Measurements from ENCODE around the gene CLEC4D.

Gene CLEC4D

DNA sequence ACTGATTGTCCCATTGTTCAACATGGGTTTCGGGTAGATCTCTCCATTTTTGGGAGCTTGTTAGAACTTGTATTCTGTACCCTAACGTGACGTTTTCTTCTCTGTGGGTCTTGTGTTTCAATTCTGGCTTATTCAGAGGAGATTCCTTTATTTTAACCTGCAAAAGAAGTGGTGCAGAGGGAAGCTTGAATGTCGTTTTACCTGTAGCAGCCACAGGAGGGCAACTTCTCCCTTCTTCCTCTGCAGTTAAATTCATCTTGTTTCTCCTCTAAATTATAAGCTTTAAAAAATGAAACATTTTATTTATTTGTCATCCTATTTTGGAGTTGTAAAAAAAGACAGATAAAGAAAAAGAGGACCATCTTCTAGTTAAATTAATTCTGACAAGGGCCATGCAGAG lies 13.7 kb upstream of the CLEC4D start:
- Histone ChIP-seq H4K20me1 (no peaks in the 10 kb centered on the region), H3K36me3 (no peaks in the 10 kb centered on the region), H3K27ac (no peak overlapping the region), H3K9me3 (peaks cover 7% of the 10 kb centered on the region; the same call in 1 of the 2 replicates), H3K9ac (no peak overlapping the region), H3K4me2 (no peak overlapping the region), H3K4me1 (peaks cover 27% of the 10 kb centered on the region), H3K27me3 (no peaks in the 10 kb centered on the region), H3K4me3 (no peak overlapping the region)
- TF ChIP-seq Cebpa-rat (IDR thresholded peaks at IDR 0.05) = no peak

DNA sequence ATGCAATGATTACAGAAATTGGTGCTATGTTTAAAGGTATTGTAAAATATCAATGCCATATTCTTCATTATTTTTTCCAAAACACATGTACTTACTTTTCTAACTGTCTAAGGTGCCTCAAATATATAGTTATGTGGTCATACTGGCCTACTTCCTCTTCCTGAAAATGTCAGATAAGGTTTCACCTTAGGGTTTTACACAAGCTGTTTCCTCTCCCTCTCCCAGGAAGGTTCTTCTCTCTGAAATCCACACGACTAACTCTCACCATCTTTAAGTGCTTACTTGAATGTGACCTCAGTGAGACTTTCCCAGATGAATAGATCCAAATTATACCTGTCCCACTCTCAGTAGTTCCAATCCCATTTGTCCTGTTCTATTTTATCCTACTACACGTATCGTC lies 11.6 kb upstream of the CLEC4D start:
- H3K4me1 ChIP-seq = peaks cover 14% of the 10 kb centered on the region
- H3K9ac ChIP-seq = no peak overlapping the region
- no peaks in the 10 kb centered on the region for H4K20me1 ChIP-seq
- no peak for TF ChIP-seq Cebpa-rat (IDR thresholded peaks at IDR 0.05)
- no peaks in the 10 kb centered on the region for H3K36me3 ChIP-seq
- no peak overlapping the region for H3K27ac ChIP-seq
- no peak overlapping the region for H3K4me3 ChIP-seq
- peak overlapping the region; percentile 38 for H3K4me2 ChIP-seq
- H3K9me3 ChIP-seq = no peaks in the 10 kb centered on the region
- no peaks in the 10 kb centered on the region for H3K27me3 ChIP-seq

DNA sequence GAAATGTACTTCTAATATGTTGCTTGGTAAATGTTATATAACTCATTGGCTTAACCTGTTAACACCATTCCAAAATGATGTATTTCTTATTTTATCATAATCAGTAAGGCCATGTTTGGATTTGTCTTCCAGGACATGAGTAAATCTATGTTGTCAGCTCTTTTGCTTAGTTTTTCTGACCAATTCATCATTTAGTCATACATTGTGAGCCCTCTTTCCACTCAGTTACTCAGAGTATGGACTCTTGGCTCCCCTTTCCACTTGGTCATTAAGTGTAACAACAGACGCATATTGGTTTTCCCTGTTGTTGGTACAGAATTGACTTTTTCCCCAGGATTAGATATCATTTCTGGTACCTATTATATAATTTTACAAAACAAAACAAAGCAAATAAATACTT lies 9.0 kb upstream of the CLEC4D start:
- Histone ChIP-seq H4K20me1 (no peaks in the 10 kb centered on the region), H3K27me3 (no peaks in the 10 kb centered on the region), H3K9ac (no peak overlapping the region), H3K4me2 (no peak overlapping the region), H3K36me3 (no peaks in the 10 kb centered on the region), H3K4me3 (no peak overlapping the region), H3K4me1 (peaks cover 28% of the 10 kb centered on the region), H3K9me3 (no peaks in the 10 kb centered on the region), H3K27ac (no peak overlapping the region)
- TF ChIP-seq Cebpa-rat (IDR thresholded peaks at IDR 0.05) = no peak

DNA sequence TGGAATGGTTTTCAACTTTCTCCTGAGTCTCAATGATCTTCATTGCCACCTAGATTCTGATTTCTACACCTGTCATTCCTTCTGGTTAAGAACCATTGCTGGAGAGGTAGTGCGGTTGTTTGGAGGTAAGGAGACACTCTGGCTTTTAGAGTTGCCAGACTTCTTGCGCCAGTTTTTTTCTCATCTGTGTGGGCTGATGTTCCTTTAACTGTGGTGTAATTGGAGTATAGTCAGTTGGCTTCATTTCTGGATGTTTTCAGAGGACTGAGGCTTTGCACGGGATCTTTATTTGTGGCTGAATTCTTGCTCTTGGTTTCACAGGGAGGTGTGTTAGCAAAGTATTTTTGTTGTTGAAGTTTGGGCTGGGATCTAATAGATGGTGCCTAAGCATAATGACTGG lies 5.7 kb upstream of the CLEC4D start:
- no peaks in the 10 kb centered on the region for H3K9me3 ChIP-seq
- H3K36me3 ChIP-seq = no peaks in the 10 kb centered on the region
- no peak overlapping the region for H3K27ac ChIP-seq
- H3K4me3 ChIP-seq = no peak overlapping the region
- no peak for TF ChIP-seq Cebpa-rat (IDR thresholded peaks at IDR 0.05)
- no peak overlapping the region for H3K9ac ChIP-seq
- H3K4me2 ChIP-seq = no peak overlapping the region
- H3K27me3 ChIP-seq = no peaks in the 10 kb centered on the region
- peaks cover 31% of the 10 kb centered on the region for H3K4me1 ChIP-seq
- no peaks in the 10 kb centered on the region for H4K20me1 ChIP-seq

GRCh38 chr12:8508223-8508622 lies 5.1 kb upstream of the CLEC4D start:
- TF ChIP-seq Cebpa-rat (IDR thresholded peaks at IDR 0.05) = no peak
- no peaks in the 10 kb centered on the region for H3K36me3 ChIP-seq
- peaks cover 31% of the 10 kb centered on the region for H3K4me1 ChIP-seq
- H4K20me1 ChIP-seq = no peaks in the 10 kb centered on the region
- no peak overlapping the region for H3K4me3 ChIP-seq
- peak overlapping the region; percentile 86 for H3K4me2 ChIP-seq
- no peaks in the 10 kb centered on the region for H3K27me3 ChIP-seq
- H3K9ac ChIP-seq = peak overlapping the region; percentile 53; the same call in 1 of the 2 replicates
- peak overlapping the region; percentile 71 for H3K27ac ChIP-seq
- no peaks in the 10 kb centered on the region for H3K9me3 ChIP-seq

- Histone ChIP-seq H4K20me1 (no peaks in the 10 kb centered on the region), H3K27ac (peak overlapping the region; percentile 71), H3K4me2 (peak overlapping the region; percentile 86), H3K9me3 (no peaks in the 10 kb centered on the region), H3K4me3 (no peak overlapping the region), H3K36me3 (no peaks in the 10 kb centered on the region), H3K27me3 (no peaks in the 10 kb centered on the region), H3K4me1 (peaks cover 31% of the 10 kb centered on the region), H3K9ac (peak overlapping the region; percentile 53; the same call in 1 of the 2 replicates)
- TF ChIP-seq Cebpa-rat (IDR thresholded peaks at IDR 0.05) = no peak
These were observed 4.1 kb upstream of the CLEC4D start for GRCh38 chr12:8508910-8509841.

- Histone ChIP-seq H3K27me3 (no peaks in the 10 kb centered on the region), H3K36me3 (no peaks in the 10 kb centered on the region), H3K4me3 (no peak overlapping the region), H3K4me1 (peaks cover 7% of the 10 kb centered on the region; the same call in 1 of the 2 replicates), H3K9me3 (peaks cover 3% of the 10 kb centered on the region; the same call in 1 of the 2 replicates), H3K27ac (no peak overlapping the region), H3K9ac (no peak overlapping the region), H4K20me1 (no peaks in the 10 kb centered on the region), H3K4me2 (no peak overlapping the region)
- no peak for TF ChIP-seq Cebpa-rat (IDR thresholded peaks at IDR 0.05)
These were observed 4.7 kb downstream of the CLEC4D start for GRCh38 chr12:8517971-8518370.

GRCh38 chr12:8519171-8519570 lies 5.9 kb downstream of the CLEC4D start:
- Histone ChIP-seq H3K4me1 (peaks cover 7% of the 10 kb centered on the region; the same call in 1 of the 2 replicates), H3K9ac (no peak overlapping the region), H3K4me3 (no peak overlapping the region), H3K36me3 (no peaks in the 10 kb centered on the region), H3K27me3 (no peaks in the 10 kb centered on the region), H3K9me3 (peaks cover 9% of the 10 kb centered on the region; the same call in 1 of the 2 replicates), H3K4me2 (no peak overlapping the region), H3K27ac (no peak overlapping the region), H4K20me1 (no peaks in the 10 kb centered on the region)
- TF ChIP-seq Cebpa-rat (IDR thresholded peaks at IDR 0.05) = no peak

DNA sequence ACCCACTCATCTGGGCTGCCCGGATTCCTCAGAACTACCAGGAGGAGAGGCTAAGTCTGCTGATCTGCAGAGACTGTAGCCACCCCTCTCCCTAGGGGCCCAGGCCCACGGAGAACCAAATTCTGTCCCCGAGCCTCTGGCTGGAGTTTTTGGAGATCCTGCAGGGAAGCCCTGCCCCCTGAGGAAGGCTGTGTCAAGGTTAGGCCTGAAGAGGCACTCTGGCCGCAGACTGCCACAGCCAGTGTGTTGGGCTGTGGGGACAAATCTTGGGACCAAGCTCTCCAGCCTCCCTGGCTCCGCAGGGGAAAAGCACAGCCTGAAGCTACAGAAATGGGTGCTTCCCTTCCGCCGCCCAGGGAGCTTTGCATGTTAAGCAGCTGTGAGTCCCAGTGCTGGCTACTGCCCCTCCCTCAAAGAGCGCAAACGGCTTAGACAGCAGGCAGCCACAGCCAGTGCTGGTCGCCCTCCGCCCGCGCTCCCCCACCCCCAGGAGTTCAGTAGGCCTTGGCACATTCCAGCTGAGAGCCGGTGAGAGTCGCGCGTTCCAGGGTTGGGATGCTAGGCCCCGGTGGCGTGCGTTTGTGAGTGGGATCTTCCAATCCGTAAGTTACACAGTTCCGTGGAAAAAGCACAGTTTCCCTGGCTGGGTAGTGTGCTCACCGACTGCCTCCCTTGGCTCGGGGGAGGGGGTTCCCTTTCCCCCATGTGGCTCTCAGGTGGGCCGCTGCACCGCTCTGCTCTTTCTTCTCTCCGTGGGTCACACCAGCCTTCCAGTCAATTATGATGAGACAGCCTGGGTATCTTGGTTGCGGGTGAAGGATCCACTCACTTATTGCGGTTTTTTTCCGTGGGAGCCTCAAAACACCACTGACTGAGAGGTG lies 14.2 kb downstream of the CLEC4D start:
- Histone ChIP-seq H3K9ac (no peak overlapping the region), H3K27ac (no peak overlapping the region), H3K36me3 (no peaks in the 10 kb centered on the region), H3K4me2 (no peak overlapping the region), H3K27me3 (no peaks in the 10 kb centered on the region), H4K20me1 (no peaks in the 10 kb centered on the region), H3K4me3 (no peak overlapping the region), H3K9me3 (peaks cover 14% of the 10 kb centered on the region; the same call in 1 of the 2 replicates), H3K4me1 (no peaks in the 10 kb centered on the region)
- TF ChIP-seq Cebpa-rat (IDR thresholded peaks at IDR 0.05) = no peak

Data from BLaER1 (cell line).